Naive B cell (primary cell): ENCODE measurements around the gene SMCO4. TPM values are rescaled to one million over a fixed set of nuclear protein-coding genes. Genes with fewer than 3 reads are reported as not detected.
"Not testable (repeated sequence)": the region's sequence is repeated elsewhere in the genome, so short reads cannot be mapped to it uniquely, and the experiment has no call there.

Source experiments
- ATAC-seq, 2 donors: fragments of 150-1000 bp; cut with Tn5 transposase; 2 replicates each; pipeline ENCODE4 v1.10.0; 2021; ENCODE audit warnings: low read depth in 2 of 2, mild to moderate bottlenecking in 2 of 2, moderate library complexity in 2 of 2
- DNase-seq: peaks from one replicate; pipeline ENCODE4 v3.0.0; 2022
- H3K27ac Mint-ChIP-seq, 6 donors: one replicate each; pipeline ENCODE4 v1.8.0; 2020 to 2022; ENCODE audit warnings: mild to moderate bottlenecking in 6 of 6, mixed read lengths in 6 of 6, moderate library complexity in 5 of 6, inconsistent platforms in 2 of 6
- H3K27me3 Mint-ChIP-seq, 3 donors: one replicate each; pipeline ENCODE4 v1.8.0; 2021 to 2022; ENCODE audit warnings: mixed read lengths in 3 of 3, mild to moderate bottlenecking in 1 of 3
- H3K36me3 Mint-ChIP-seq, 2 donors: one replicate each; pipeline ENCODE4 v1.8.0; 2020 to 2022; ENCODE audit warnings: mixed read lengths in 2 of 2, inconsistent platforms in 1 of 2, mild to moderate bottlenecking in 1 of 2
- H3K4me1 Mint-ChIP-seq, 3 donors: one replicate each; pipeline ENCODE4 v1.8.0; 2020 to 2022; ENCODE audit warnings: mixed read lengths in 3 of 3, inconsistent platforms in 1 of 3, mild to moderate bottlenecking in 1 of 3, moderate library complexity in 1 of 3
- H3K4me3 Mint-ChIP-seq, 8 donors: one replicate each; pipeline ENCODE4 v1.8.0; 2020 to 2022; ENCODE audit warnings: mild to moderate bottlenecking in 8 of 8, mixed read lengths in 8 of 8, moderate library complexity in 8 of 8, inconsistent platforms in 2 of 8
- H3K9me3 Mint-ChIP-seq, 7 donors: one replicate each; pipeline ENCODE4 v1.8.0; 2020 to 2022; ENCODE audit warnings: mixed read lengths in 7 of 7, mild to moderate bottlenecking in 5 of 7, inconsistent platforms in 2 of 7, moderate library complexity in 1 of 7
- polyA plus RNA-seq, 6 donors: library from polyadenylated mRNA; unstranded; fragments of 300-500 nt; fragmentation: Illumina TruSeq; gene quantifications; one replicate each; pipeline ENCODE4 v1.2.3, GENCODE V29; 2021; ENCODE audit warnings: low read depth in 6 of 6

SMCO4 gene
- polyA plus RNA-seq, 6 donors from 2014 or later, result 1.2 to 63.3 (median 2.7) TPM; not detected in 1

DNA sequence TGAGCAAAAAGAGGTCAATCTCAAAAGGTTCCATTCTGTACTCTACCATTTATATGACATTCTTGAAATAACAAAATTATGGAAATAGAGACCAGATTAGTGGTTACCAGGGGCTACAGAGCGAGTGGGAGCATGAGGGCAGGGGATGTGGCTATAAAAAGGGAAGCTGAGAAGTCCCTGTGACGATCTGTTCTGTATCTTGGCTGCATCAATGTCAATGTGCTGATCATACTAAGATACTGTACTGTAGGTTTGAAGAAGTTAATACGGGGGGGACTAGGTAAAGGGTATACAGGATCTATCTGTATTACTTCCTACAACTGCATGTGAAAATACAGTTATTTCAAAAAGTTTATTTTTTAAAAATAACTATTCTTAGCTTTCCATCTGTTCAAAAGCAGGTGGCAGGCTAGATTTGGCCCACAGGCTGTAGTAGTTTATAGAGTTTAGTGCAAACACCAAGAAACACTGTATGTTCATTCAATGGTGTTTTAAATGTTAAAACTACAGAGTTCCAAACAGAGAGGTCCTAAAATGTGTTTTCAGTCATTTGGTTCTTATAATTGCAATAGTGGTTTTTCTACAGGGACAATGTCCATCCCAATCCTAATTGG is 78.2 kb downstream of the SMCO4 start:
- no peak overlapping the region for H3K4me3 Mint-ChIP-seq
- H3K36me3 Mint-ChIP-seq, result no peaks in the 10 kb centered on the region
- no peaks in the 10 kb centered on the region for H3K4me1 Mint-ChIP-seq
- DNase-seq, result no peak
- ATAC-seq, result no peak
- H3K27me3 Mint-ChIP-seq, result no peaks in the 10 kb centered on the region
- H3K9me3 Mint-ChIP-seq, result peaks cover 0 to 20% (median 8%) of the 10 kb centered on the region in 7 donors
- H3K27ac Mint-ChIP-seq, result no peak overlapping the region

DNA sequence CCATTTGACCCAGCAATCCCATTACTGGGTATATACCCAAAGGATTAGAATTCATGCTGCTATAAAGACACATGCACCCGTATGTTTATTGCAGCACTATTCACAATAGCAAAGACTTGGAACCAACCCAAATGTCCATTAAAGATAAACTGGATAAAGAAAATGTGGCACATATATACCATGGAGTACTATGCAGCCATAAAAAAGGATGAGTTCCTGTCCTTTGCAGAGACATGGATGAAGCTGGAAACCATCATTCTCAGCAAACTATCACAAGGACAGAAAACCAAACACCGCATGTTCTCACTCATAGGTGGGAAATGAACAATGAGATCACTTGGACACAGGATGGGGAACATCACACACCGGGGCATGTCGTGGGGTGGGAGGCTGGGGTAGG is 79.5 kb downstream of the SMCO4 start:
- not testable (repeated sequence) for ATAC-seq, H3K27me3 Mint-ChIP-seq, DNase-seq, H3K36me3 Mint-ChIP-seq, H3K4me1 Mint-ChIP-seq, H3K27ac Mint-ChIP-seq, H3K4me3 Mint-ChIP-seq
- H3K9me3 Mint-ChIP-seq, result peaks cover 0 to 20% (median 8%) of the 10 kb centered on the region in 7 donors

DNA sequence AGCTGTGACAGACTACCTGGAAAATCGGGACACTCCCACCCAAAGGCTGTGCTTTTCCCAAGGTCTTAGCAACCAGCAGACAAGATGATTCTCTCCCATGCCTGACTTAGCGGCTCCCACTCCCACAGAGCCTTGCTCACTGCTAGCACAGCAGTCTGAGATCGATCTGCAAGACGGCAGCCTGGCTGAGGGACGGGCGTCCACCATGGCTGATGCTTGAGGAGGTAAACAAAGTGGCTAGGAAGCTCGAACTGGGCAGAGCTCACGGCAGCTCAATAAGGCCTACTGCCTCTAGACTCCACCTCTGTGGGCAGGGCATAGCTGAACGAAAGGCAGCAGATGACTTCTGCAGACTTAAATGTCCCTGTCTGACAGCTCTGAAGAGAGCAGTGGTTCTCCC is 84.9 kb downstream of the SMCO4 start:
- no peaks in the 10 kb centered on the region for H3K4me1 Mint-ChIP-seq
- no peak overlapping the region for H3K27ac Mint-ChIP-seq
- ATAC-seq (no peak), DNase-seq (no peak)
- no peak overlapping the region for H3K4me3 Mint-ChIP-seq
- H3K36me3 Mint-ChIP-seq, result no peaks in the 10 kb centered on the region
- peaks cover 0 to 16% (median 7%) of the 10 kb centered on the region in 3 donors for H3K27me3 Mint-ChIP-seq
- peaks cover 0 to 14% (median 8%) of the 10 kb centered on the region in 7 donors for H3K9me3 Mint-ChIP-seq

DNA sequence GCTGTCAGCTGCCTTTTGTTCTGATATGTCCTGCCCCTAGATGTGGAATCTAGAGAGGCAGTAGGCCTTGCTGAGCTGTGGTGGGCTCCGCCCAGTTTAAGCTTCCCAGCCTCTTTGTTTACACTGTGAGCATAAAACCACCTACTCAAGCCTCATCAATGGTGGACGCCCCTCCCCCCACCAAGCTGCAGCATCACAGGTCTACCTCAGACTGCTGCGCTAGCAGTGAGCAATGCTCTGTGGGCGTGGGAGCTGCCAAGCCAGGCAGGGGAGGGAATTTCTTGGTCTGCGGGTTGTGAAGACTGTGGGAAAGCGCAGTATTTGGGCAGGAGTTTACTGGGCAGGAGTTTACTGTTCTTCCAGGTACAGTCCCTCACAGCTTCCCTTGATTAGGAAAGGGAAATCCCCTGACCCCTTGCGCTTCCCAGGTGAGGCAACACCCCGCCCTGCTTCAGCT is 98.5 kb downstream of the SMCO4 start:
- ATAC-seq (no peak), DNase-seq (no peak)
- Mint-ChIP-seq H3K36me3 (no peaks in the 10 kb centered on the region), H3K4me3 (no peak overlapping the region), H3K27ac (no peak overlapping the region), H3K27me3 (peaks cover 0 to 13% (median 12%) of the 10 kb centered on the region in 3 donors), H3K4me1 (no peaks in the 10 kb centered on the region), H3K9me3 (peaks cover 3 to 13% (median 5%) of the 10 kb centered on the region in 7 donors)

DNA sequence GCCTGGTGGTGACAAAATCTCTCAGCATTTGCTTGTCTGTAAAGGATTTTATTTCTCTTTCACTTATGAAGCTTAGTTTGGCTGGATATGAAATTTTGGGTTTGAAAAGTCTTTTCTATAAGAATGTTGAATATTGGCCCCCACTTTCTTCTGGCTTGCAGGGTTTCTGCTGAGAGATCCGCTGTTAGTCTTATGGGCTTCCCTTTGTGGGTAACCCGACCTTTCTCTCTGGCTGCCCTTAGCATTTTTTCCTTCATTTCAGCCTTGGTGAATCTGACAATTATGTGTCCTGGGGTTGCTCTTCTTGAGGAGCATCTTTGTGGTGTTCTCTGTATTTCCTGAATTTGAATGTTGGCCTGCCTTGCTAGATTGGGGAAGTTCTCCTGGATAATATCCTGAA is 100.0 kb downstream of the SMCO4 start:
- not testable (repeated sequence) for H3K36me3 Mint-ChIP-seq, ATAC-seq, H3K4me3 Mint-ChIP-seq, H3K27ac Mint-ChIP-seq, H3K4me1 Mint-ChIP-seq, DNase-seq, H3K27me3 Mint-ChIP-seq
- H3K9me3 Mint-ChIP-seq, result peaks cover 3 to 14% (median 5%) of the 10 kb centered on the region in 7 donors

DNA sequence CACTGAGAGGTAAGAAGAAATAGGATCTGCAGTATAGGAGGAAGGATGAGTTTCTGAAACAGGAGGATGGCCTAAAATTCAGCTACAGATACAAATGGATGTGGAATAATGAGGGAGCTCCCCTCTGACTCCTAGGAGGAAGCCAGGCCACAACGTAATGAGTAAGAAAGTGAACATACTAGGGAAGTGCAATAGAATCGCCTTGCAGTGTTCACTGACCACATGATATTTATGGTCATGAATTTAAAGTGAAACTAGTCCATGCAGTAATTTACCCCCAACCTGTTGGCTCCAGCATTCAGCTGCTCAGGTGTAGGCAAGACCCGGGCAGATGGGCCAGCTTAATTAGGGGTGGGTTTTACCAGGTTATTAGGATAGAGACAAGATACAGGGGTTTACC is 110.9 kb downstream of the SMCO4 start:
- no peak for DNase-seq
- Mint-ChIP-seq H3K36me3 (no peaks in the 10 kb centered on the region), H3K27ac (no peak overlapping the region), H3K4me3 (no peak overlapping the region), H3K9me3 (peaks cover 0 to 11% (median 3%) of the 10 kb centered on the region in 7 donors), H3K4me1 (no peaks in the 10 kb centered on the region), H3K27me3 (no peaks in the 10 kb centered on the region)
- ATAC-seq, result no peak

Other genes starting within 250 kb of the SMCO4 start
- not detected for gene DEUP1, start 212.6 kb downstream of the SMCO4 start, polyA plus RNA-seq
- gene CEP295, start 118.3 kb upstream of the SMCO4 start, polyA plus RNA-seq, result 1 to 10 TPM in 5 of 6 donors, under 1 TPM in 1; 0.18 to 4.2 (median 2.3) TPM
- gene TAF1D, start 198.1 kb upstream of the SMCO4 start, polyA plus RNA-seq, result 10 to 100 TPM; 24.9 to 51.2 (median 36.0) TPM
- gene C11orf54, start 198.3 kb upstream of the SMCO4 start, polyA plus RNA-seq, result 10 to 100 TPM; 15.0 to 29.1 (median 19.8) TPM
- gene MED17, start 240.9 kb upstream of the SMCO4 start, polyA plus RNA-seq, result 10 to 100 TPM; 15.0 to 36.0 (median 19.2) TPM